Germinal center (tissue), 1 donor: ENCODE data around the gene RDH16.
A peak's percentile ranks its signal among the peaks of the same experiment; 100 is the strongest.

ENCODE experiments used
- DNase-seq: peaks from one replicate; pipeline ENCODE4 v3.0.0; 2012; ENCODE audit warnings: mixed read lengths, low spot score

Gene RDH16

GRCh38 chr12:56957229-56958052, at the start of gene RDH16:
Gene RDH16, minus strand, starts transcription at chr12:56957608. Its CDS starts 146 bp downstream, at chr12:56957462.
- DNase-seq, result no peak

- no peak for DNase-seq
Observed at GRCh38 chr12:57006809-57007475, 49.5 kb upstream of the RDH16 start.

GRCh38 chr12:57005980-57006808, 48.8 kb upstream of the RDH16 start, which contains the start of gene ZBTB39:
Gene ZBTB39, minus strand, starts transcription at chr12:57006546. Its CDS starts 1,629 bp downstream, at chr12:57004917.
- DNase-seq, result peak; percentile 93

DNA sequence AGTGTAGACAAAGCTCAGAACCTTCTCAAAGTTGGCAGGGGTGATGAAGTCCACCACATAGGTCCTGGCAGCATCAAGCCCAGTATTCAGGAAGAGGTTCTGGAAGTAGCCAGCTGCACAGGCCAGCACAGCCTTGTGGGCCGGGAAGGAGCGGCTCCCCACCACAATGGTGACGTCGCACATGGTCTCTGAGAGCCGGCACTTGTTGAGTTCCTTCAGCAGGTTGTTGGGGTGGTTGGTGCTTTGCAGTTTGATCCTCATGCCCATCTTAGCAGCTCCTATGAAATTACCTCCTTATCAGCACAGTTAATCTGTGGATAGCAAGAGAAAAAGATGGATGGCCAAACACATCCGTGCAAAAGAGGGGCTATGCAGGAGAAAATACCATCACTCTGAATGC, 47.2 kb upstream of the RDH16 start:
- no peak for DNase-seq

DNA sequence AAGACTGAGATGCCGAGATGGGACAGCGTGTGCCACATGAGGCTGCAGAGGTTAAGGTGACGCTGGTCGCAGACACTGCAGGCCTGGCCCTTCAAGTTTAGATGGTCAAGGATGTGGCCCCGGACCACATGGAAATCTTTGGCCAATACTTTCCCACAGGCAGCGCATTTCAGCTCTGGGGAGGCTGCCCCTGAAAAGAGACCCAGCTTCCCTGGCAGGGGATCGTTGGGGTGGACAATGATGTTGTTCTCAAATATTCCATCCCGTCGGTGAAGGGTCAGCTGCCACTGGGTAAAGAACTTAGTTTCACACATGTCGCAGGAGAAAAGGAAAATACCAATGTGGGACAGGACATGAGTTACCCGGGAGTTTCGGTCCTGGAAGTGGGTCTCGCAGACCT, 46.0 kb upstream of the RDH16 start:
- DNase-seq, result no peak

DNA sequence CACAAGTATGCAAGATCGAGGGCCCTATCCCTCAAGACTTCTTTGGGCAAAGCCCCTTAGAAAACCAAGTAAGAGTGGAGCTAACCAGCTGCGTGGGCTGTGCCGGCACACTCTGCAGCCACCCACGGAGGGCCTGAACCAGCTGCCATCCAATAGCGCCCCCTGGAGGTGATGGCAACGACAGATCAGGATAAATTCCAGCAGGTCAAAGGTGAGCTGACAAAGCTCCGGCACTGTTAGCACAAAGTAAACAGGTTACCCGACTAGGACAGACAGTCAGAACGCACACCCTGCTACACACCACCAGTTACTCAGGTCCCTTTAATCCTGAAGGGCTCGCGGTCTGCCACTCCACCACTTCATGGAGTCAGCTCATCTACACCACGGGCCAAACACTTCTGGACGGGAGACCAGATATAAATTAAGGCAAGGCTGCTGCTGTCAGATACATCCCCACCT, 44.1 kb upstream of the RDH16 start:
- peak; percentile 74 for DNase-seq

- no peak for DNase-seq
Observed at GRCh38 chr12:57000393-57000792, 43.0 kb upstream of the RDH16 start.

DNA sequence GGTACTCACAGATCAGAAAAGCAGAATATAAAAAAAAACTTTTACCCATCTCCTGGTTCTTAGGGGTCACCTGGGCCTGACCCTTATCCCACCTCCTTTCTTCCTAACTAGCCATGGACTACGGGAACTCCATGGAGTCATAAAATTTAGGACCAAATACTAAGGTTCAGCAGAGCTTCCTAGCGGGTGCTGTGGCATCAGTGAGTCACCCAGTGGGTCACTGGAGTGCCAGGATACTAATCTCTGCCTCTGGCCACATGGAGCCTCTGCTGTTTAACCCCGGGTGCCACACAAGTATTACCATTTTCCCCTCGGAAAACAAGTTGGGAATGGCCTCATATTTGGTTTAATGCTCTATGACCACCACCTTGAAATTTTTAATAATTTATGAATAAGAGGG, 42.0 kb upstream of the RDH16 start:
- DNase-seq, result no peak

- peak; percentile 38 for DNase-seq
Observed at GRCh38 chr12:56998981-56999380, 41.6 kb upstream of the RDH16 start.

DNA sequence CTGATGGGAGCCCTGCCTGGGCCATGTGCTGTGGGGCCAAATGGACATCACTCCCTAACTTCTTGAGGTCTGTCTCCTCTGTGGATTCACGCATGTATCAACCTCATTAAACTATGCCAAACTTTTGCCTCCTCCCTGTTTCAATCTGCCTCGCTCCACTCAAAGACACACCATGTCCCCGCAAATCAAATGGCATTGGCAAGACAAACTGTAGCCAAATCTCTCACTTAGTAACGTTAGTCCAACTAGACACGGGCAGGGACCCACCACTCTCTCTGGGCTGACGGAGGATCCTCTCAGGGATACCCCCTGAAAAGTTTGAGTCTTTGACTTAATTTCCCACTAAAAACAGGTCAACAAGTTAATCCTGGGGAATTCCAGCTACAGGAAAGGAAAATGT, 40.9 kb upstream of the RDH16 start:
- no peak for DNase-seq

GRCh38 chr12:56996793-56997545, 39.6 kb upstream of the RDH16 start:
- DNase-seq, result no peak

- DNase-seq, result no peak
Observed at GRCh38 chr12:56995930-56996496, 38.6 kb upstream of the RDH16 start.

- no peak for DNase-seq
Observed at GRCh38 chr12:56995201-56995929, 38.0 kb upstream of the RDH16 start.

GRCh38 chr12:56994231-56994746, 36.9 kb upstream of the RDH16 start:
- DNase-seq, result no peak

GRCh38 chr12:56993346-56993745, 35.9 kb upstream of the RDH16 start:
- no peak for DNase-seq

- DNase-seq, result no peak
Observed at GRCh38 chr12:56991319-56992246, 34.2 kb upstream of the RDH16 start.

- DNase-seq, result no peak
Observed at GRCh38 chr12:56990648-56991318, 33.4 kb upstream of the RDH16 start.

GRCh38 chr12:56989861-56990610, 32.6 kb upstream of the RDH16 start:
- no peak for DNase-seq
